GM18502 (cell line): Measurements from ENCODE around the gene CCDC85C.

ENCODE experiments used
- ATAC-seq: cut with Tn5 transposase; IDR thresholded peaks from one replicate; pipeline ENCODE4 v1.9.1; 2021; ENCODE audit warnings: mild to moderate bottlenecking; ENCODE audit not compliant: unreplicated experiment, poor library complexity

The CCDC85C gene

GRCh38 chr14:99530407-99531155 lies 73.4 kb downstream of the CCDC85C start:
- no peak for ATAC-seq

- ATAC-seq, result no peak
Measured at GRCh38 chr14:99529899-99530298, 74.1 kb downstream of the CCDC85C start.

- ATAC-seq, result no peak
Measured at GRCh38 chr14:99527427-99528076, 76.5 kb downstream of the CCDC85C start.

- no peak for ATAC-seq
Measured at GRCh38 chr14:99527026-99527425, 77.0 kb downstream of the CCDC85C start.

- ATAC-seq, result no peak
Measured at GRCh38 chr14:99525699-99526080, 78.3 kb downstream of the CCDC85C start.

GRCh38 chr14:99524804-99525698 lies 79.0 kb downstream of the CCDC85C start:
- no peak for ATAC-seq

- ATAC-seq, result no peak
Measured at GRCh38 chr14:99524091-99524661, 79.8 kb downstream of the CCDC85C start.

GRCh38 chr14:99523704-99524055 lies 80.3 kb downstream of the CCDC85C start:
- ATAC-seq, result no peak

GRCh38 chr14:99522934-99523703 lies 80.9 kb downstream of the CCDC85C start:
- ATAC-seq, result no peak

GRCh38 chr14:99522457-99522891 lies 81.5 kb downstream of the CCDC85C start:
- no peak for ATAC-seq

GRCh38 chr14:99522025-99522401 lies 82.0 kb downstream of the CCDC85C start:
- ATAC-seq, result no peak

GRCh38 chr14:99521176-99522024 lies 82.6 kb downstream of the CCDC85C start:
- ATAC-seq, result no peak

- no peak for ATAC-seq
Measured at GRCh38 chr14:99520571-99521081, 83.4 kb downstream of the CCDC85C start.

- no peak for ATAC-seq
Measured at GRCh38 chr14:99519931-99520421, 84.0 kb downstream of the CCDC85C start.

- ATAC-seq, result no peak
Measured at GRCh38 chr14:99519347-99519881, 84.6 kb downstream of the CCDC85C start.

- peak; percentile 79 for ATAC-seq
Measured at GRCh38 chr14:99518441-99519346, 85.3 kb downstream of the CCDC85C start.

GRCh38 chr14:99517643-99518381 lies 86.2 kb downstream of the CCDC85C start:
- no peak for ATAC-seq
